ENCODE results near the gene PCDHGC4.

PCDHGC4 gene

GRCh38 chr5:141490271-141490670, 5.4 kb downstream of the PCDHGC4 start:
- no peak for DNase-seq (ENCODE audit: low spot score)

- no peak for DNase-seq (ENCODE audit: low spot score)
These were observed 5.9 kb downstream of the PCDHGC4 start for GRCh38 chr5:141490771-141491170.

GRCh38 chr5:141491323-141492167, 6.7 kb downstream of the PCDHGC4 start:
- no peak for DNase-seq (ENCODE audit: low spot score)

DNA sequence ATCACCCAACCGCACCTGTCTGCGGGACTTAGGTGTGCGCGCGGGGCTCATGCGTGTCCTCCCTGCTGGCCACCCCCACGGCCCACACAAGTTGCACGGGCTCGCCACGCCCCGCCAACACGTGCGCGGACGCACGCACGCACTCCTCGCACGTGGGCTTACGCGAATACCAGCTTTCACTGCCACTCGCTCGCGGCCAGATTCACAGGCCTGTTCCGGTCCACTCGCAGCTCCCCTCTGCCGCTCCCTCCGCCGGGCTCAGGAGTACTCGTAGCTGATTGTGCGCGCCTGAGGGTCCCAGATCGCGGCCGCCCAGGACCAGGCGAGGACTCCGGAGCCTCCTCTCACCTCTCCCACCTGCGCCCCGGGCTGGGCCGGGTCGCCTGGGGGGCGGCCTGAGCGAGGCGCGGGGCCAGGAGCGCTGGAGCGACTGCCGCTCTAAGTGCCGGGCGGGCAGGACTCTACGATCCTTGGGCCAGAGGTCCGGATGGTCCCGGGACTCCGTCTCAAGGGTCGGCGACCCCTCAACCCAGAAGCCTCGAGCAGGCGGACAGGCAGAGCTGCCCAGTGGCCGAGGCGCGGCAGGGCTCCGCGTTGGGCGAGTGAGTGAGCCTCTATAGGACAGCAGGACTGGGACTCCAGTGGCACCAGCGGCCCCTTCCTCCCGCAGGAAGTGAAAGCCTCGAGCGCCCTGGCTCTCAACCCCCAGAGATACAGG, 7.5 kb downstream of the PCDHGC4 start:
- DNase-seq (ENCODE audit: low spot score), result no peak

- no peak for DNase-seq (ENCODE audit: low spot score)
These were observed 8.9 kb downstream of the PCDHGC4 start for GRCh38 chr5:141493500-141494422.

DNA sequence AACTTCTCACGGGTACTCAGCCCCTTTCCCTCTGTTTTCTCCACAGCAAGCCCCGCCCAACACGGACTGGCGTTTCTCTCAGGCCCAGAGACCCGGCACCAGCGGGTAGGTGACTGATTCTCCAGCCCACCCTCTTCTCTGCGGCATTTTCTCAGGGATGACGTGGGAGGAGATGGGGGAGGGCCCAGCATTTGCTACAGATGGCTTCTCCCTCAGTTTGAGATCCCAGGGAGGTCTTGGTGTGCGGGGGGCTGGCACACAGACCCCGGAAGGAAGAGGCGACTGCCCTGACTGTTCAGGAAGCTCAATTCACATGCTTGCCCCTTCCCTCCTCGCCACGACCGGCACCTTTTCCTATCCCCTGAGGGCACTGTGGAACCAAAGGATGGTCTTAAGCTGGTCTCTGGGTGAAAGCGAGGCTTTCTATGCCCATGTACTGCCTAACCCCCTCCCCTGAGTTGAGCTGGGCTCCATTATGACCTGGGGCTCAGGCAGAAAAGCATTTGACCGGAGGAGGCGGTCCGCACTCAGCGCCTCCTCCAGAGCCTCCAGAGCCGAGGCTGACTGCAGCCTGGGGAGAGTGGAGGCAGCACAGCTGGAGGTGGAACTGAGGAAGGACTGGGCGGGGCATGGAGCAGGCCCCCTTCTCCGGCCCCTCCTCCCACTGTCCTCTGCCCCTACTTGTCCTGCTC, 10.1 kb downstream of the PCDHGC4 start:
- no peak for DNase-seq (ENCODE audit: low spot score)

GRCh38 chr5:141495453-141495811, 10.6 kb downstream of the PCDHGC4 start:
- no peak for DNase-seq (ENCODE audit: low spot score)

DNA sequence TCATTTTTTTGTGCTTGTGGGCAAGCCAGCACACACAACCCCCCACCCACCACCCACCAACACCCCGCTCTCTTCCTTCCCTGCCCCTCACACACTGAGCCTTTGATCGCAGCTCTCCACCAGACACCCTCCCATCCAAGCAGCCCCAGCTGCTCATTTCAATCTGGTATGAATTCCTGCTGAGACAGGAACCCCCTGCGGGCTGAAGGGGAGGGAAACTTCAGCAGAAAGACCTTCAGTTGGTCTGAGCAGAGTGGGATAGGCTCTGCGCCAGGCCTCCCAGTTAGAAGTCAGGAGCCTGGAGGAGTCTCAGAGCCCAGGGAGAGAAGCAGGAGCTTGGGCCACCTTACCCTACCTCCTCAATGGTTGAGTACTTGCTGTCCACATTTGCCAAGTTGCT, 11.2 kb downstream of the PCDHGC4 start:
- DNase-seq (ENCODE audit: low spot score), result no peak

DNA sequence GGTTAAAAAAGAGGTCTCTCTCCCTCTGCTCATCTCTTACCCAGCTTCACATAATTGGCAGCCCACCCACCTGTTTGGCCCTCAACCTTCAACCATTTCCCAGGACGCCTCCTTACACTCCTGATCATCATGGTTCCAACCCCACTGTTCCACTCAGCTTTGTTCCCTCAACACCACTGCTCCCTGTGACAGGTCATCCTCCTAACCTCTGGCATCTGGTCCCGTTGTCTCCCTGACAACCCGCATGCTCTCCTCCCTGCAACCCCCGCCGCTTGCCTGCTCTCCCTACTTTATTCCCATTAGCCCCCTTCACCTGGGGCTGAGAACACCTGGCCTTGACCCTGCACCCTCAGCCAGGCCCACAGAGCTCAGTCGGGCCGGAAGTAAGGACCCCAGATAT, 16.9 kb downstream of the PCDHGC4 start:
- no peak for DNase-seq (ENCODE audit: low spot score)

- no peak for DNase-seq (ENCODE audit: low spot score)
These were observed 18.9 kb downstream of the PCDHGC4 start for GRCh38 chr5:141503681-141504080.

GRCh38 chr5:141504216-141504615, 19.4 kb downstream of the PCDHGC4 start:
- DNase-seq (ENCODE audit: low spot score), result no peak

DNA sequence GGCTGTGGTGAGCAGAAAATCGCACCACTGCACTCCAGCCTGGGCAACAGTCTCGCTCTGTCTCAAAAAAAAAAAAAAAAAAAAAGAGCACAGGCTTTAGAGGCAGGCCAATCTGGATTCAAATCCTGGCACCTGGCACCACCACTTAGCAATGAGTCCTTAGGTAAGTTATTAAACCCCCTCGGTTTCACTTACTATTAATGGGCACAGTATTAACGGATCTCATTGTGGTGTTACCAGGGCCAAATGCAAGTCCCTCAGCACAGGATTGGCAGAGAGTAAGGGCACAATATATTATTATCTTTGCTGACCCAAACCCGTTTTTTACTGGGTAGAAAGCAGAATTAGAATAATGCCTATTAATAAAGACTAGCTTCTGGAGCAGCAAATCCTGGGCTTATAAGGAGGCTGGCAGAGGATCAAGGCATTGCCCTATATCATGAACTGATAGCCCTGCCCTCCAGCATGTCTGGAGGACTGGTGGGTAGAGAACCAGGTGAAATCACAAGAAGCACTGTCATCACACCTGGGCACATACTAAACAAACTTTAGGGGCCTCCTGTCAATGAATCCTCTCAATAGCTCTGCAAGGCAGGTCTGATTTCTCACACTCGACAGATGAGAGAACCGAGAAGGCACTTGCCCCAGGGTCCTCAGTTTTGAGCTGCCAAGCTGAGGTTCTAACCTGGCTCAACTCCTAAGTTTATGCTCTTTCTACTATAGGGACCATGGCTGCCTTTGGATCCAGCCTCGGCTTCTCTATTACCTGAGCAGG, 21.7 kb downstream of the PCDHGC4 start:
- DNase-seq (ENCODE audit: low spot score), result no peak

GRCh38 chr5:141507387-141508091, 22.7 kb downstream of the PCDHGC4 start:
- DNase-seq (ENCODE audit: low spot score), result no peak

GRCh38 chr5:141508440-141508797, 23.6 kb downstream of the PCDHGC4 start:
- no peak for DNase-seq (ENCODE audit: low spot score)

DNA sequence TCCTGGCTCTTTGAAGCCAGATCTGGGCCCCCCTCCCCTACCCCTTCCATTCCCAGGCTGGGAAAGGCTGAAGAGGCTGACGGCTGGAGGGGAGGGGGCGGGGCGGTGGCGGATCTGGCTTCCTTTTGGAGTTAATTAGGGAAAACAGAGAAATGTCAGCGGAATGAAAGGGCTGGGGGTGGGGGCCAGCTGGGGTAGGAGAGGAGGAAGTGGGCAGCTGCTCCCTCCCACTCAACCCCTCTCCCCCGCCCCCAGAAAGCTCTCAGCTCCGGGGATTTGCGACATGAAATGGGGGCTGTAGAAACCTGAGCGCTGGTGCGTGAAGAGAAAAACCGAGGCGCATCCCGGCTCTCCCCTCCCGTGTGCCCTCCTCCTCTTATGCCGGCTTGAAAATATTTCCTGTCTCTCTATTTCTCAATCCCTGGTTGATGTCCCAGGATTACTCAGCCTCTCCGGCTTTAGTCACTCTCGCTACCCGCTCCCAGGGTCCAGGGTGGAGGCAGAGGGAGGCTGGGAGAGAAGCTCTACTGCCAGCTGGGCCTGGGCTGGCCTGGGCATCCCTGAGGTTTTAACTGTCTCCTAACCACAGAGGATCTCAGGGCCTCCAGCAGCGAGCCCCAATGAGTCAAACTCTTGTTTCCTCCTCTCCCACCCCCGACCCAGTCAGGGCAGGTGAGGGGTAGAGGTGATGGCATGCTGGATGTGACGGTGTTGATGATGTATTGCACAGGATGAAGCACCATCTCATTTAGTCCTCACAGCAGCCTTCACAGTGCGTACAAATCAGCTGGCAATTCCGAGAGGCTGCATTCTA, 24.2 kb downstream of the PCDHGC4 start:
- DNase-seq (ENCODE audit: low spot score), result no peak

DNA sequence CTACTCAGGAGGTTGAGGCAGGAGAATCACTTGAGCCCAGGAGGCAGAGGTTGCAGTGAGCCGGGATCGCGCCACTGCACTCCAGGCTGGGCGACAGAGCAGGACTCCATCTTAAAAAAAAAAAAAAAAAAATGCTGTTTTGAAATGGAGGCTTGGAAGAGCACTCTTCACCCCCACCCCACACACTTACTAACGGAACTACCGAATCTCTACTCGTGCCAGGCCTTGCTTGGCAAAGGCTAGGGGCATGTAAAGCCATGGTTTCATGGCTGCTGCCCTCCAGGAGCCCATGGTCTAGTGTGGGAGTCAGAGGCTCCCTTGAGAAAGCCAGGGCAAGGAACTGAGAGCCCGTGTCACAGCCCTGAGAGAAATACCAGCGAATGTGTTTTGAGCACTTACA, 25.3 kb downstream of the PCDHGC4 start:
- no peak for DNase-seq (ENCODE audit: low spot score)

- no peak for DNase-seq (ENCODE audit: low spot score)
These were observed 26.2 kb downstream of the PCDHGC4 start for GRCh38 chr5:141510850-141511601.

GRCh38 chr5:141511771-141512325, 27.0 kb downstream of the PCDHGC4 start:
- DNase-seq (ENCODE audit: low spot score), result no peak

Measured in CD4-positive, alpha-beta T cell treated with Interleukin-2 at 100 ng/mL for 4 hours (primary cell).